ENCODE results near the gene PLOD1. TPM values are rescaled to one million over a fixed set of nuclear protein-coding genes. Genes with fewer than 3 reads are reported as not detected.

Gene PLOD1
- polyA plus RNA-seq, 1 donor (not counting 4 experiments of a cell fraction or from before 2014, with no cell fraction given) = 63.6 TPM

DNA sequence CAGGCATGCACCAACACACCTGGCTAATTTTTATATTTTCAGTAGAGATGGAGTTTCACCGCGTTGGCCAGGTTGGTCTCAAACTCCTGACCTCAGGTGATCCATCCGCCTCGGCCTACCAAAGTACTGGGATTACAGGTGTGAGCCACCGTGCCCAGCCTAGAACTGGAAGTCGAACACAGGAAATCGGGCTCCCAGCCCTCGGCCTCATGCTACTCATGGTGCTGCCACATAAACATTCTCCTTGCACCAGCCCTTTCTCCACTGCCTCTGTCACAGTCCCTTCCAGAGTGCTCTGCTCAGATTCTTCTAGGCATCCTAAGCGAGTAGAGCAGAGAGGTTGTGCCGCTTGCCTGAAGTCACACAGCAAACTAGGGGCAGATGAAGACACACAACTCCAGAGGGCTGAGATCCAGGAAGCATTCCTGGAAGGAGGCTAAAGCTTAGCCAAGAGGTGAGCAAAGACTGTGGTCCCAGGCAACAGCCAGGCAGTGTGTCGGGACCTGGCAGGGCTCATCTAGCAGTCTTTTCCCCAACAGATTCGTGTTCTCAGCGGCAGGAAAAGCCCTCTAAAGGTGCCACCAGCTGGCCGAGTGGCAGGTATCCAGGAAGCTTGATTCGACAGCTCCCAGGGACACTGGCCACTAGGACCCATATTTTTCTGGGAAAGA is 46.2 kb upstream of the PLOD1 start:
- Histone ChIP-seq H3K4me1 (ENCODE audit: control insufficient read depth, extremely low read depth, insufficient read depth, low read length) (no peaks in the 10 kb centered on the region), H2AFZ (ENCODE audit: control insufficient read depth, low read length) (no peak overlapping the region), H3K4me3 (ENCODE audit: control insufficient read depth in 2 of 3, extremely low read depth in 1 of 3, insufficient read depth in 2 of 3, low read depth in 1 of 3, low read length in 3 of 3) (no peak overlapping the region), H3K27me3 (ENCODE audit: control insufficient read depth, extremely low read depth, insufficient read depth, low read length) (no peaks in the 10 kb centered on the region), H3K9me1 (ENCODE audit: control insufficient read depth, extremely low read depth, insufficient read depth, low read length) (no peaks in the 10 kb centered on the region), H4K20me1 (ENCODE audit: control insufficient read depth, extremely low read depth, insufficient read depth, low read length) (peaks cover 3% of the 10 kb centered on the region), H3K4me2 (ENCODE audit: control insufficient read depth, extremely low read depth, insufficient read depth, low read depth, low read length) (no peak overlapping the region), H3K9ac (ENCODE audit: control insufficient read depth, extremely low read depth, insufficient read depth, low read length) (no peak overlapping the region), H3K36me3 (ENCODE audit: control insufficient read depth in 2 of 2, extremely low read depth in 1 of 2, insufficient read depth in 2 of 2, low read length in 2 of 2) (no peaks in the 10 kb centered on the region), H3K27ac (ENCODE audit: control insufficient read depth, insufficient read depth, low read length) (no peak overlapping the region), H3K79me2 (ENCODE audit: control insufficient read depth, insufficient read depth, low read length) (no peaks in the 10 kb centered on the region), H3K9me3 (ENCODE audit: control insufficient read depth, low read depth, low read length) (no peaks in the 10 kb centered on the region)
- FAIRE-seq (no peak), DNase-seq (ENCODE audit: low read depth, low spot score) (no peak)
- TF ChIP-seq EZH2 (IDR thresholded peaks at IDR 0.05; ENCODE audit: low read length) = no peak
- TF ChIP-seq CTCF (optimal IDR thresholded peaks at IDR 0.05 in 1 of 3, IDR thresholded peaks at IDR 0.05 in 1 of 3, conservative IDR thresholded peaks at IDR 0.05 in 1 of 3; ENCODE audit: extremely low read depth in 1 of 3, insufficient read depth in 2 of 3, low read length in 3 of 3) = no peak
- dilution Hi-C loops (cut with MboI; ENCODE audit: extremely low pct_ligation_motif_present, low sequenced_read_pairs) = no loop called here

DNA sequence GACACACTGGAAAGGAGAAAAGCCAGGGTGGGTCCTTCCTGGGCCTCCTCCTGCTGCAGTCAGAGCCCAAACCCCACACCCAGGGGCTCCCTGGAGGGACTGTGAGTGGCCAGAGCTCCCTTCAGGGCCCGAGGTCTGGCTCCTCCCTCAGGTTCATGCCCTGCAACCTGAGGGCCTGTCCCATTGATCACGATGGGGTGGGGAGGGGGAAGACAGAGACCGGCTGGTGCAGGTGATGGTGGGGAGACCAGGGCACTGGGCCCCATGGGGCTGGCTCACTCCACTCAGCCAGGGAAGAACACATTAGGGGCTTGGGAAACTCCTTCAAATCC is 45.7 kb upstream of the PLOD1 start:
- no peak overlapping the region for H3K4me2 ChIP-seq (ENCODE audit: control insufficient read depth, extremely low read depth, insufficient read depth, low read depth, low read length)
- no peak overlapping the region for H3K27ac ChIP-seq (ENCODE audit: control insufficient read depth, insufficient read depth, low read length)
- H2AFZ ChIP-seq (ENCODE audit: control insufficient read depth, low read length) = no peak overlapping the region
- H4K20me1 ChIP-seq (ENCODE audit: control insufficient read depth, extremely low read depth, insufficient read depth, low read length) = peaks cover 3% of the 10 kb centered on the region
- H3K4me3 ChIP-seq (ENCODE audit: control insufficient read depth in 2 of 3, extremely low read depth in 1 of 3, insufficient read depth in 2 of 3, low read depth in 1 of 3, low read length in 3 of 3) = no peak overlapping the region
- H3K79me2 ChIP-seq (ENCODE audit: control insufficient read depth, insufficient read depth, low read length) = no peaks in the 10 kb centered on the region
- H3K9me3 ChIP-seq (ENCODE audit: control insufficient read depth, low read depth, low read length) = no peaks in the 10 kb centered on the region
- dilution Hi-C loops (cut with MboI; ENCODE audit: extremely low pct_ligation_motif_present, low sequenced_read_pairs) = no loop called here
- H3K36me3 ChIP-seq (ENCODE audit: control insufficient read depth in 2 of 2, extremely low read depth in 1 of 2, insufficient read depth in 2 of 2, low read length in 2 of 2) = no peaks in the 10 kb centered on the region
- no peak overlapping the region for H3K9ac ChIP-seq (ENCODE audit: control insufficient read depth, extremely low read depth, insufficient read depth, low read length)
- FAIRE-seq (no peak), DNase-seq (ENCODE audit: low read depth, low spot score) (no peak)
- H3K9me1 ChIP-seq (ENCODE audit: control insufficient read depth, extremely low read depth, insufficient read depth, low read length) = no peaks in the 10 kb centered on the region
- no peak for TF ChIP-seq CTCF (optimal IDR thresholded peaks at IDR 0.05 in 1 of 3, IDR thresholded peaks at IDR 0.05 in 1 of 3, conservative IDR thresholded peaks at IDR 0.05 in 1 of 3; ENCODE audit: extremely low read depth in 1 of 3, insufficient read depth in 2 of 3, low read length in 3 of 3)
- no peak for TF ChIP-seq EZH2 (IDR thresholded peaks at IDR 0.05; ENCODE audit: low read length)
- no peaks in the 10 kb centered on the region for H3K4me1 ChIP-seq (ENCODE audit: control insufficient read depth, extremely low read depth, insufficient read depth, low read length)
- H3K27me3 ChIP-seq (ENCODE audit: control insufficient read depth, extremely low read depth, insufficient read depth, low read length) = no peaks in the 10 kb centered on the region
